NCI-H526 treated with DMSO at 0.1 percent for 48 hours (cell line): ENCODE measurements around the gene ATOH8.

Experiments used
- DNase-seq: peaks from one replicate; lab custom pipeline; 2025; lab: John Stamatoyannopoulos, UW

The ATOH8 gene

DNA sequence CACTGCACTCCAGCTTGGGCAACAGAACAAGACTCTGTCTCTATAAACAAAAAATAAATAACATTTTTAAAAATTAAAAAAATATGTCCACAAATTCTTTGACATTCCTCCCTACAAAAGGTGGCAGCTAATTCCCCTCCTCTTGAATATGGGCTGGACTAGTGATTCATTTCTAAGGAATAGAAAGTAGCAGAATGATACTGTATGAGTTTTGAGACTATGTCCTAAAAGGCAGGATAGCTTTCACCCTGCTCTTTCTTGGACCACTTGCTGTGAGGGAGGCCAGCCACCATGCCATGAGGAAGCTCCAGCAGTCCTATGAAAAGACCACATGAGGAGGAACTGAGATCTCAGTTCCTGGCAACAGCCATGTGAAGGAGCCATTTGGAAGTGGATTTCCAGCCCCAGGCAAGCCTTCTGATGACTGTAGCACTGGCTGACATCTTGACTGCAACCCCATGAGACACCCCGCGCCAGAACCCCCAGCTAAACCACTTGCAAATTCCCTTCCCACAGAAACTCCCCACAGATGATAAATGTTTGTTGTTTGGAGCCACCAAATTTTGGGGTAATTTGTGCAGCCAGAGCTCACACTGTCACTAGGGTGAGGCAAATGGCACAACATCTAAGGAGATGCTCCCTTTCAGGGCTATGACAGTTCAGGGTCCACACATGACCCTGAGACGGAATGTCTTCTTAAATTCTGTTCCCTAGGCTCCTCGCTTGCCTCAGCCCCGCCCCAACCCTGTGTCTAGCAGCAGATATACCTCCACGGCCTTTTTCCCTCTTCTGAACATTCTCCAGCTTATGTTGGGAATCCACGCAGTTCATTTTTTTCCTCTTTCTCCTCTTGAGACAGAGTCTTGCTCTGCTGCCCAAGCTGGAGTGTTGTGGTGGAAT is 17.1 kb upstream of the ATOH8 start:
- DNase-seq = no peak

DNA sequence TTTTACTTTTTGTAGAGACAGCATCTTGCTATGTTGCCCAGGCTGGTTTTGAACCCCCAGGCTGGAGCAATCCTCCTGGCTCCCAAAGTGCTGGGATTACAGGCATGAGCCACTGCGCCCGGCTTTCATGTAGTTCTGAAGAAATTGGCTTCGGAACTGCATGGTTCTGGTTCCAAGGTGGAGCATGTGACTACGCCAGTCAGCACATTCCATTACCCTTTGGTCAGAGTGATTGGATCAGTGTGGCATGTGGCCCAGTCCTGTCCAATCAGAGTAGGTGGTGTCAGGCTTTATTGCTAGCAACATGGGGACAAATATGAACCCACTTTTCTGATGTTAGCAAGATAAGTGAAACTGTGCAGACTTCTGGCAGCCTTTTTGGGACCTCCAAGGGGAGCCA is 16.3 kb upstream of the ATOH8 start:
- no peak for DNase-seq

DNA sequence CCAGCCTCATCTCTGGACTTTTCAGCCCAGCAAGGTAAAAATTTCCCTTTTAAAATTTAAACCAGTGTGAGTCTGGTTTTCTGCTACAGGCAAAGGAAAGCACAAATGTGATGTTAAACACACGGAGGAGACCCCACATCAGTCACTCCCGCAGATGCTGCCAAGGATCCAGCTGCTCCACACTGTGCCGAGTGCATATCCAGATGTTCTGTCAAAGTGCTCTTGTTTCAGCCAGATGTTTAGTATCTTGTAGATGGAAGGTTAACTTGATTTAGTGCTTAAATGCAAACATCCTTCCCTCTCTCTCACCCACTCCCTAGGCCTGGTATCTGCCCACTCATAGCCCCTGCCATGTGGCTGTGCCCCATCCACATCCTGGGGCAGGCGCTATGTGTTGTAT is 15.8 kb upstream of the ATOH8 start:
- no peak for DNase-seq

DNA sequence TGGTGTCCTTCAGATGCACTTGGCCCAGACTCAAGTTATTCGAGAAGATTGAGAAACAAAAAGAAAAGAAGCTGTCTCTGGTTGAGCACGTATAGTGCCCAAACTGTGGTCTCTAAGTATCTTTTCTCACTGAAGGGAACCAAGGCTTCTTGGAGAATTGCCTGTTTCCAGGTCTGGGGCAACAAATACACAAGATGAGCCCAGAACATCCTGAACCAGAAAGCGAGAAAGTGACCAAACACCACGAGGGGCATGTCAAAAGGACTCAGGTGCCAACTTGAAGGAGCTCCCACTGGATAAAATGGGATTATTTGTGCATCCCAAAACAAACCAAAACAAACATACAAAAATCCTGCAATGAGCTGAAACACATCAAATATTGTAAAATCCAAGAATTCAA is 13.6 kb upstream of the ATOH8 start:
- no peak for DNase-seq

DNA sequence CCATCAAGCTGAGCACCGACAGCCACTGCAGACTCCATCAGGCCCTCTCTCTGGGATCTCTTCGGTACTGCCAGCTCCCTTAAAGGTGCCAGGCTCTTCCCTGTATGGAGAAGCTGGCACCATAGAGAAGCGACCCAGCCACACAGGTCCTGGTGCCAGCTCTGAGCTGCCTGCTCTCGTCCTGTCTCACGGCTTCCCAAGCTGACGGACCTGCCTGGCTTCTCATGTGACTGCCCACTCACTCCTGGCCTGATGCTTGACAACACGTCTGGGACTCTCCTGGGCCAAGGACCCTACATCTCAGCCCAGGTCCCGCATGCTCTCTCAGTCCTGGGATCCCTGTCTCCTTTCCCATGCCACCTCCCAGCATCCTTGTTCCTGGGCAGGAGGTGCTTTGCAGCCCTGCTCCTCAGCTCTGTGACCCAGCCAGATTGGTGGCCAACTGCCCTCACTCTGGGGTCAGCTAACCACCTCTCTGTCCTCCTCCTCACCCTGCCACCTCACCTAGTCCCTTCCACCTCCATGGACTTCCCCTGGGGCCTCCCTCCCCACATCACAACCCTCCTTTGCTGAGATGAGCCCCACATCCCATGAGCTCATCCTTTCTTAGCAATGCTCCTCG is 12.5 kb upstream of the ATOH8 start:
- DNase-seq = no peak

DNA sequence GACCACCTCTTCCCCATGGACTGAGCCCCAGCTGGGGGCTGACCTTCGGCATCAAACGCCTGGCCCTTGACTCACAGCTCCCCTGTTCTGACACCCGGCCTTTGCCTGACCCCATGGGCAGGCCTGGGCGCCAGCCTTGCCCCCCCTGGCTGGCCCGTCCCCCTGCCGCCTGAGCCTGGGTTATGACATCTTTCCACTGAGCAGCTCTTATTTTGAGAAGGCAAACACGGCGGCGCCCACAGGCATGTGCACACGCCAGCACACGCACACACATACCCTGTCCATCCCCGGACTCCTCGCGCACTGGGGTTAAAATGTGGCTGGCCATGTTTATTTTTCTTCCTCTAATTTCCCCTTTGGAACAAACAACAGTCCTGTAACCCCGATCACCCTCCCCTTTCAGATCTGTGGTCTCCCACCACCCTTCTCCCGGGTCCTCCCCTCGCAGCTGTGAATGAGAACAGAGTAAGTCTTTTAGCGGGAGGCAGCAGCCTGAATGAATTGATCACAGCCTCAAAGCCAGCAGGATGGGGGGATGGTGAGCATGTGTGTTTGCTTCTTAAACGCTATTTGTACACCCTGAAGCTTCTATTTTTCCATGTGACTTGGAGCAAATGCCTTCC is 11.8 kb upstream of the ATOH8 start:
- DNase-seq = no peak

DNA sequence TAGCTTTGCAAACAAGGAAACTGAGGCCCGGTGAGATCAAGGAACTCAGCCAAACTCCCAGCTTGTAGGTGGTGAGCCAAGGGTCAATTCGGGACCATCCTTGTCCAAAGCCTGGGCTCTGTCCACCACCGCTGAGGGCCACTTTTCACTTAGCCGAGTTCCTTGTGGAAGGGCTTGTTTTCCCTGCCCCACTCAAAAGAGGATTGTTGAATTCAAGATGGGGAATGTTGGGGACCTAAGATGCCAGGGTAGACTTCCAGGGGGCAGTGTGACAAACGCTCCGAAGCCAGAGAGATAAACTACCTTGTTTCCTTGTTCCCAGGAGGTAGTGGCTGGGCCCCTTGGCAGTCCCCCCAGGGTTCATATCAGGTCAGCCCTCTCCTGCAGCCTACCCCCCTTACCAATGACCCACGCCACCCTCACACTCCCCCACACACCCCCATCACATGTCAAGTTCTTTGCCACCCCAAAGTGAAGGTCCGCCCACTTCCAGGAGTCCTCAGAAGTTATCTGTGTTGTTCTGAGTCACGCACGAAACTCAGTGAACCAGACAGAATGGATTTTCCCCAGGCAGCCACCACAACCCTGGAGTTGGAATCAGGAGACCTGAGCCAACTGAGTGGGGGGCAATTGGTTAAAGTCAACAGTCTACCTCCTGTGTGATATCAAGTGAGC is 10.3 kb upstream of the ATOH8 start:
- no peak for DNase-seq

DNA sequence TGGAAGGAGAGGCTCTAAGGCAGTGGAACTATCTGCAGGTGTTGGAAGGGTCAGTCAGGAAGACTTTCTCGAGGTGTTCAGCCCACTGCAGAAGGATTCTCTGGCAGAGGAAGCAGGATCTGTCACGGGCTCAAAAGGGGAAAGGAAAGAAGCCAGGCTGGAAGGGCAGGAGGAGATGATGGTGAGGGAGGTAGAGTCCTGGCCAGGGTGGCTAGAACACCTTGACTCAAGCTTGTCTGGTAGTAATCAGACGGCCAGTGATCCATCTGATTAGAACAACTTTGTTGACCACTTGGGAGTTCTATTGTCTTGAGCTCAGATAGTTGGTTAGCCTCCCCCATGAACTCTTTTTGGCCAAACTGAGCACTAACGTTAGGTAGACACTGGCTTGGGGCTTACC is 9.7 kb upstream of the ATOH8 start:
- DNase-seq = no peak

DNA sequence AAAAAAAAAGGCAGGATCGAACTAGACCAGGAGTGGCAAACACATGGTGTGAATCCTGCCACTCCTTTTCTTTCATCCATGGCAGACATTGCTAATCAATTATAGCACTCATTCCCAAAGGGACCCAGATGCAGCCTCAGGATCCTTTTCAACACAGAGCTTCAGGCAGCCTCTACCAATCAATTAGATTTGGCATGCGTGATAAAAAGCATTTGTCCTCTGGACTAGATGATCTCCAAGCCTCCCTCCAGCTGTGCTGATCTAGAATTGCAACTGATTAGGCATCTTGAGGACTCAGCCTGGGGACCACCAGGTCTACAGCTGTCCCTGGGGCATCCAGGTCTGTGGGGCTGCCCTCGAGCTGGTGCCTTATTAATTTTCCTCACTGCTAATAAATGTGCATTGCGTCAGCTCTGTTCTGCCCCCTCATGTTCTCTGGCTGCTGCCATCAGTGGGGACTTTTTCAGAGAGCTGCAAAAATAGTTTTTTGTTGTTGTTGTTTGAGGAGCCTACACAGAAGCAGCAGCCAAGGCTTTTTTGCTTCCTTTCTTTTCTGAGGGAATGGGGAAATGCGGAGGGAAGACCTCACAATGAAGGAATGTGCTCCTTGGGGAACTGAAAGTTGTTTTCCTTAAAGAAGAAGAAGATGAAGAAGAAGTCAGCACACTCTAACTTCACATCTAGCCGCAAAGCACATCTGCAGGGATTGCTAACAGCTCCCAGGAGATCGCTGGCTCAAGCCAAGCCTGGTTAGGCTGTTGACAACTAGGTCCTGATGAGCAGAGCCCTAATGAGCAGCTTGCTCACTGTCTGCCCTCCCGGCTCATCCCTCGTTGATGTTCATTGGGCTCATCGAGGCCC is 8.8 kb upstream of the ATOH8 start:
- no peak for DNase-seq

DNA sequence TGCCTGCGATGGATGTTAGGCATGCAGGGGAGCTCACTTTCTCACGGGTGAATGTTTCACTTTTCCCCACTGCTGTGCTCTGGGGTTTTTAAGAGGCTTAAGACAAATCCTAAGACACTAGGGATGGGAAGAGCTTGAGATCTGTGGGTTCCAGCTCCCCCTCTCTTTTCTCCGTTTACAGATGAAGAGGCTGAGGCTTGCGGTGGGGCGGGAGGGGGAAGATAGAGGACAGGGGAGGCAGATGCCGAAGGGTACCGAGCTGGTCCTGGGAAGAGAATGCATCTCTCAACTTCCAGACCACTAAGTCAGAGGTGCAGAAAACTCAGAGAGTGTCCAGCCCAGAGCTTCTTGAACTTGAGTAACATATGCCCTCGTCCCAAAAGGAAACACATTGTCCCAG is 8.2 kb upstream of the ATOH8 start:
- DNase-seq = no peak

DNA sequence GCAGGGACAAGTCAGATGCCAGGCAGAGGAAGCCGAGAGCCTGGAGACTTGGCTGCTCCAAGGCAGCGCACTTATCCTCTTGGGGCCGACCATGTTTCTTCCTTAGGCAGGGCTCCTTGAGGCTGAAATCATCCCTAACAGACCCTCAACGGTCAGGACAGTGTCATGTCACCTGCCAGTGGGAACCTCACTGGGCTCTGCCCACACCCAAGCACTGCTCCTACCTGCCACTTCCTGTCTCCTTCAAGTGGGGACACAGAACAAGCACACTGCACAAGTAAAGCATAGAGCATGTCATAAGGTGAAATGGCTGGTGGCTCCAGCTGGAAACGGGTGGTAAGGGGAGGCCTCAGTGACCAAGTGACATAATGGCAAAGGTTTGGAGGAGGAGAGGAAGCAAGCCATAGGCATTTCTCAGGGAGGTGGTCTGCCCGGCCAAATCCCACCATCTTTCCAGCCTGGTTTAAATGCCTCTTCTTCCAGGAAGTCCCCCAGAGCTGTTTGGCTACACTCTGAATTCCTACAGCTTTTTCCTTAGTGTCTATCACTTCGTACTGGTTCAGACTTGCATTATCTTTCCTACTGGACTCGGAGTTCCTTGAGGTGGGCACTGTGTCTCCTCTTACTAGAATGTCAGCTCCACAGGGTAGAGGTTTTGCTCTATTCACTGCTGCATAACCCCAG is 7.3 kb upstream of the ATOH8 start:
- no peak for DNase-seq

DNA sequence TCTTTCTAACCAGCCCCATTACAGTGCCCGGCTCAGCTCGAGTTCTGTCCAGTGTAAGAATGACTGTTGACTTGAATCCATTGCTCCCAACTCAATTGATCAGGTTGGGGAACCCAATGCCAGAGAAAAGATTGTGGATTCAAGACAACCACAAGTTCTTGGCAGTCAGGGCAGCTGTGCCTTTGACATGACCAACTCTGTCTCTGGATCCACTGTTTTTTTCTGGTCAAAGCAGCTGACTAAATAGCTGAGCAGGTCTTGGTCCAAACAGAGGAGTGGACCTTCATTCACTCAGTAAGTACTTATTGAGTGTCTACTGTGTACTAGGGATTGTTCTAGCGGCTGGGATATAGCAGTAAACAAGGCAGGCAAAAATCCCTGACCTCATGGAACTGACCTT is 6.3 kb upstream of the ATOH8 start:
- no peak for DNase-seq

DNA sequence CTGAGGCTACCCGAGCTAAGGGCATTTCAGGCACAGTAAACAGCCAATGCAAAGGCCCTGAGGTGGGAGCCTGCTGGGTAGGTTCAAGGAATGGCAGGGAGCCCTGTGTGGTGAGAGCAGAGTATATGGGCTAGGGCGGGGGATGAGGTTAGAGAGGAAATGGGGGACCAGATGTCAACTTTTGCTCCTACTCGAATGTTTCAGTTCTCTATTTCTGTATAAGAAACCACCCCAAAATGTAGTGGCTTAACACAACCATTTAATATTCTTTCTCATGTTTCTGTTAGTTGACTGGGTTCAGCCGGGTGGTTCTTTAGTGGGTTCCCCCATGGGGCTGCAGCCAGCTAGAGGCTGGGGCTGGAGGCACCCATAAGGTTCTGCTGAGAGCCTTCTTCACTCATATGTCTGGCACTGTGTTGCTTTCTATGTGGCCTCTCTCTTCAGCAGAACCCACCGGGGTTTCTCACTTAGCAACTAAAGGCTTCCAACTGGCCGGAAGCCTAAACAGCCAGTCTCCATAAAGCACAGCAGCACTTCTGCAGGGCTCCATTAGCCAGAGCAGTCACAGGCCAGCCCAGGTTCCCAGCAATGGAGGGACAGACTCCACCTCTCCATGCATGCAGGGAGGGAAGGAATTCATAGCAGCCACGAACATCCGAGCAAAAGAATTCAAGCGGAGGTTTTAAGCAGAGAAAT is 5.6 kb upstream of the ATOH8 start:
- no peak for DNase-seq

DNA sequence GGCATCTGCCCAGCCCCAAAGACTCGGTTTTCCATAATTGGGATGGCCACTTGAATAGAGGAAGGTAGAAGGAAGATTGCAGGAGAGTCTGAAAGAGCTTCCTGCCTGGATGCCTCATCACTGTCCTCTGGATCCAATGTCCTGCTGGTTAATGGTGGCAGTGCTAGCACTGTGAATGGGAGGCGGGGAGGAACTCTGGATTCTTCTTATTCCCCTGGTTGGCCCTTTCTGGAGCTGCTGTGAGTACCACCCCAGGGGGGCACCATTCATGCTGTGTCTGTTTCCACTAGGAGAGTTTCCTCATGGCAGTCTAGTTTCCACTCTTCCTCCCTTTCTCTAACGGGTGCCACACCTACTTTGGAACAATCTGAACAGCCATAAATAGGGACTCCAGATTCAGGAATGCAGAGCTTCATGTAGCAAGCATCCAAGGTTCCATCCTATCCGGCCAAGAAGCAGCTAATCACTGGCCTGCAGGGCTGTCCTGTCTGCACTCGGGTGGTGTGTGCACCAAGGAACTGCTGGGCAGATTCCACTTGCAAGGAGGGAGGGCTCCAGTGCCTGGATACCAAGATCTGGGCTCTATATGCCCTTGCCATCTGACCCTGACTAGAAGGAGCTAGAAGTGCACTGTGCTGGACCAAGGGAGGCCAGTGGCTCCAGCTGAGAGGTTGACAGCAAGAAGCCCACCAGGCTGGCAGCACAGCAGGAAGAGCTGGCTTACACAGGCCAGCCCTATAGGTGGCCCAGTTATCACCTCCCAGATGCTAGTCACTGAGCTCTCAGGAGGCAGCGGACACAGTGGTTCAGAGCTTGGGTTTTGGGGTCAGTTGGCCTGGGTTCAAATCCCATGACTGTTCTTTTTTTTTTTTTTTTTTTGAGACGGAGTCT is 4.6 kb upstream of the ATOH8 start:
- no peak for DNase-seq

DNA sequence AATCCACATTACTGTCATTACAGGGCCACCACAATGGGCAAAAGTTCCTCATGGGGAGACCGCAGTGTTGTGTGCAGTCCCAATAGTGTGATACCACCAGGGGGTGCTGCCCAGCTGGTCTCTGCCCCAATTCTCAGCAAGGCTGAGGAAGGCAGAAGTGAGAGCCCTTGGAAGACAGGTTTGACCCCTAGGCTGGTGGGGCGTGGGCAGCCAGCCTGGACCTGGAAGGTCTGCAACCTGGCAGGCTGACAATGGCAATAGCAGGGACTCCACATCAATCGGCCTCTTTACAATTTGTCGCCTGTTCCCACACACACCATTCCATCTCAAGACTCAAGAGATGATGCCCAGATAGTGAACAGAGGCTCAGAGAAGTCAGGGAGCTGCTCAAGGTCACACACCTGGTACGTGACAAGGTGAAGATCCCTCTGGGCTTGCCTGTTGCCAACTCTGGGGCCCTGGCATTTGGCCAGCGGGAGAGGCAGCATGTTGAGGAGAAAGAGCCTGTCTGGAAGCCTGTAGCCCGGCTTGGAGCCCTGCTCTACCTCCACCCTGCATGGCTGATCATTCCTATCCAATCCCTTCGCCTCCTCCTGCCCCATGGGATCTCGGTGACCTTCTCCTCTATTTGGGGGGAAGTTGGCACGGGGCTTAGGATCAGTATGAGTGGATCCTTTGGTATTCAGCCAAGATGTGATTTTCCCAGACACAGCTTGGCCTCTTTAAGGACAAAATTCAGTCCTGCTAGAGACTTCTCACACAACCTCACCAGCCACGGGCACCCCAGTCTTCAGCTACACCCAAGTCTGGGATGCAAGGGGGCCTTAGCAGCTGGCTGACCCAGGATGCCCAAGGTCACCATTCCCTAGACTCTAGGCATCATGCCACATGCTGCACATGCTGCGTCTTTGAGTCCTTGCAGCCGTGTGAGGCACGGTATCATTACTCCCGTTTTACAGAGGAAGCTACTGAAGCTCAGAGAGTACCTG is 2.9 kb upstream of the ATOH8 start:
- peak; percentile 29 for DNase-seq

DNA sequence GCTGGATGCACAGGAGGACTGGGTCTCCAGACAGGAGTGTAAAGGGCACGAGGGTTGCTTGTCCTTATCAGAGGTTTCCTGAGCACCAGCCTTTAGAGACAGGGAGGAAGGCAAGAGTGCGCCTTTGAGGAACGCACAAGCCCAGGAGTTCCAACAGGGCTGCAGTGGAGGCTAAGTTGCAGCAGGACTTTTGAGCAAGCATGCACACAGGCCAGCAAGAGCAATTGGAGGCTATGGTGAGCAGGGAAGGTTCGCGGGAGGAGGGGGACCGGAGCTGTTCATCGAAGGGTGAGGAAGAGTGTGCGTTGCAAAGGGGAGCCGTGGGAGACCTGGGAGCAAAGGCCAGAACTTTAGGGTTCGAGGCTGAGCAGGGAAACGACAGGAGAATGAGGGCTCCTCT is 2.2 kb upstream of the ATOH8 start:
- no peak for DNase-seq

DNA sequence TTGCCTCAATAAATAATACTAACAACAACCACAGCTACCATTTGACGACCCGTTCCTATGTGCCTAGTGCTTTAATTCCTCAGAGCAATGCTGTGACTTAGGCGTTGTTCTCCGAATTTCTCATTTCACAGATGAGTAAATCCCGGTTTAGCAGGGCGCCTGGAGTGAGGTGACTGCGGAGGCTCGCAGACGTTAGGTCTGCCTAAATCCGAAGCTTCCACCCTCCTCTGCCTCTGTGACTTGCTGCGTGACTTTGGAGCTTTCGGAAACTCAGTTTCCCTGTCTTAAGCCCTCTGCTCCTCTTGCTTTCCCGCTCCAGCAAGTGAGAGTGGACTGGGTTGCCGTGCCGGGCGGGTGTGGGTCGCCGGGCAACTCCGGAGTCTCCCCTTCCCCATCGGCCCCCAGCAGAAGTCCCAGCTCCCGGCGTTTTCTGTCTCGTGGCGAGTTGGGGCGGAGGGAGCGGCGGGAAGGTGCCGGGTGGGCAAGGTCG is 711 bp upstream of the ATOH8 start:
- DNase-seq = no peak
